Measurements from ENCODE around the gene TAF11L12.
"Not testable (repeated sequence)": the region's sequence is repeated elsewhere in the genome, so short reads cannot be mapped to it uniquely, and the experiment has no call there.

The TAF11L12 gene

DNA sequence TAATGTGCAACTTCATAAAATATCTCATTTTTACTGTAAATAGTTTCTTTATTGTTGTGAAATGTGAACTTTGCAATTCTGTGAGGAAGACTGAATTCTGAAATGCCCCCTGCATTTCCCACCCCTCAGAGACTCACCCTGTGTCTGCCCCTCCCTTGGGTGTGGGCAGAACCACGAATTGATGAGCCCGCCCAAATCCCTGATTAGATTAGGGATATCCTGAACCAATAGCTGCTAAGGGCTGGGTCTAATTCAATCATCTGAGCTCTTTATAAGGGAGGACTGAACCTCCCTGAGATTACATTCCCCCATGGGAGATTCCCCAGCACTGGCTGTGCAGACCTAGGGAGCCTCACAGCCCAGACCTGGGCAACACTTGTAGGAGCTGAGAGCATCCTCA lies at the start of gene TAF11L12:
TAF11L12 (plus strand) TSS at position 301 of the 400 bp plus-strand sequence.
- not testable (repeated sequence) for DNase-seq (ENCODE audit: low read depth)

DNA sequence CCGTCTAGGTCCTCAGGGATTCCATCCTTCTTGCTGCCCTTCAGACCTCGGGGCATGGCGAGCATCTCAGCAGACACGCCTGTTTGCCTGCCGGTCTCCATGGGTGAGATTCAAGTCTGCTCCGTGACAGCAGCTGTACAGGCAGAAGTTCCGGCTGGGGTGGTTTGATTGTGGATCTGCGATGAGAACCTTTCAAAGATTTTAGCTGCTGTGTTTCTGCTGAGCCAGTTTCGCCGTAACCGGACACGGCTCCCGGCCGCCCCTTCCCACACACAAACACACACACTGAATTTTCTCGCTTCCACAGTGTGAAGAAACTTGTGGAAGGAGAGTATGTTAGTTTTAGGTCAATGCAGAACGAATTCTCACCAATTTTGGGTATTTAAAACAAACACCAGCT lies 24.5 kb upstream of the TAF11L12 start, which contains the start of gene TAF11L7:
TAF11L7 (minus strand) TSS at position 101 of the 400 bp plus-strand sequence.
- DNase-seq (ENCODE audit: low read depth): not testable (repeated sequence)

DNA sequence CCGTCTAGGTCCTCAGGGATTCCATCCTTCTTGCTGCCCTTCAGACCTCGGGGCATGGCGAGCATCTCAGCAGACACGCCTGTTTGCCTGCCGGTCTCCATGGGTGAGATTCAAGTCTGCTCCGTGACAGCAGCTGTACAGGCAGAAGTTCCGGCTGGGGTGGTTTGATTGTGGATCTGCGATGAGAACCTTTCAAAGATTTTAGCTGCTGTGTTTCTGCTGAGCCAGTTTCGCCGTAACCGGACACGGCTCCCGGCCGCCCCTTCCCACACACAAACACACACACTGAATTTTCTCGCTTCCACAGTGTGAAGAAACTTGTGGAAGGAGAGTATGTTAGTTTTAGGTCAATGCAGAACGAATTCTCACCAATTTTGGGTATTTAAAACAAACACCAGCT lies 19.3 kb upstream of the TAF11L12 start, which contains the start of gene TAF11L8:
TAF11L8 (minus strand) TSS at position 101 of the 400 bp plus-strand sequence.
- DNase-seq (ENCODE audit: low read depth): not testable (repeated sequence)

DNA sequence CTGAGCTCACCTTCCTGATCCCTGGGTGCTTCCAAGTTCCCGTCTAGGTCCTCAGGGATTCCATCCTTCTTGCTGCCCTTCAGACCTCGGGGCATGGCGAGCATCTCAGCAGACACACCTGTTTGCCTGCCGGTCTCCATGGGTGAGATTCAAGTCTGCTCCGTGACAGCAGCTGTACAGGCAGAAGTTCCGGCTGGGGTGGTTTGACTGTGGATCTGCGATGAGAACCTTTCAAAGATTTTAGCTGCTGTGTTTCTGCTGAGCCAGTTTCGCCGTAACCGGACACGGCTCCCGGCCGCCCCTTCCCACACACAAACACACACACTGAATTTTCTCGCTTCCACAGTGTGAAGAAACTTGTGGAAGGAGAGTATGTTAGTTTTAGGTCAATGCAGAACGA lies 15.9 kb upstream of the TAF11L12 start, which contains the start of gene TAF11L9:
TAF11L9 (minus strand) TSS at position 140 of the 400 bp plus-strand sequence.
- not testable (repeated sequence) for DNase-seq (ENCODE audit: low read depth)

DNA sequence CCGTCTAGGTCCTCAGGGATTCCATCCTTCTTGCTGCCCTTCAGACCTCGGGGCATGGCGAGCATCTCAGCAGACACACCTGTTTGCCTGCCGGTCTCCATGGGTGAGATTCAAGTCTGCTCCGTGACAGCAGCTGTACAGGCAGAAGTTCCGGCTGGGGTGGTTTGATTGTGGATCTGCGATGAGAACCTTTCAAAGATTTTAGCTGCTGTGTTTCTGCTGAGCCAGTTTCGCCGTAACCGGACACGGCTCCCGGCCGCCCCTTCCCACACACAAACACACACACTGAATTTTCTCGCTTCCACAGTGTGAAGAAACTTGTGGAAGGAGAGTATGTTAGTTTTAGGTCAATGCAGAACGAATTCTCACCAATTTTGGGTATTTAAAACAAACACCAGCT lies 12.5 kb upstream of the TAF11L12 start, which contains the start of gene TAF11L10:
TAF11L10 (minus strand) TSS at position 101 of the 400 bp plus-strand sequence.
- not testable (repeated sequence) for DNase-seq (ENCODE audit: low read depth)

DNA sequence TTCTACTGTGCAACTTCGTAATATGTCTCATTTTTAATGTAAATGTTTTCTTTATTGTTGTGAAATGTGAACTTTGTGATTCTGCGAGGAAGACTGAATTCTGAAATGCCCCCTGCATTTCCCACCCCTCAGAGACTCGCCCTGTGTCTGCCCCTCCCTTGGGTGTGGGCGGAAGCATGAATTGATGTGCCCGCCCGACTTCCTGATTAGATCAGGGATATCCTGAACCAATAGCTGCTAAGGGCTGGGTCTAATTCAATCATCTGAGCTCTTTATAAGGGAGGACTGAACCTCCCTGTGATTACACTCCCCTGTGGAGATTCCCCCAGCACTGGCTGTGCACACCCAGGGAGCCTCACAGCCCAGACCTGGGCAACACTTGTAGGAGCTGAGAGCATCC lies 6.3 kb upstream of the TAF11L12 start, which contains the start of gene TAF11L11:
TAF11L11 (plus strand) TSS at position 304 of the 400 bp plus-strand sequence.
- DNase-seq (ENCODE audit: low read depth): not testable (repeated sequence)

DNA sequence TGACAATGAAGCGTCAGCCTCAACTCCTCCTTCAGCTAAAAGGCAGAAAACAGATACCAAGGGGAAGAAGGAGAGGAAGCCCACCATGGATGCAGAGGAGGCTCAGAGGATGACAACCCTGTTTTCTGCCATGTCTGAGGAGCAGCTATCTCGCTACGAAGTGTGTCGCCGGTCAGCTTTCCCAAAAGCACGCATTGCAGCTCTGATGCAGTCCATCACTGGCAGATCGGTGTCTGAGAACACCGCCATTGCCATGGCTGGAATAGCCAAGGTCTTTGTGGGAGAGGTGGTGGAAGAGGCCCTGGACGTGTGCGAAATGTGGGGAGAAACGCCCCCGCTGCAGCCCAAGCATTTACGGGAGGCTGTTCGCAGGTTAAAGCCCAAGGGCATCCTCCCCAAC lies 5.2 kb upstream of the TAF11L12 start:
- DNase-seq (ENCODE audit: low read depth): no peak

DNA sequence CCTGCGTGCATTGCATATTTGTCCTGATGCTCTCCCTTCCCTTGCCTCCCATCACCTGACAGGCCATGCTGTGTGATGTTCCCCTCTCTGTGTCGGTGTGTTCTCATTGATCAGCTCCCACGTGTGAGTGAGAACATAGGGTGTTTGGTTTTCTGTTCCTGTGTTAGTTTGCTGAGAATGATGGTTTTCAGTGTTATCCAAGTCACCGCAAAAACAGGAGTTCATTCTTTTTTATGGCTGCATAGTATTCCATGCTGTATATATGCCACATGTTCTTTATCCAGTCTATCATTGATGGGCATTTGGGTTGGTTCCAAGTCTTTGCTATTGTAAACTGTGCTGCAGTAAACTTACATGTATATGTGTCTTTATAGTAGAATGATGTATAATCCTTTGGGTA lies 2.7 kb upstream of the TAF11L12 start:
- DNase-seq (ENCODE audit: low read depth): not testable (repeated sequence)

DNA sequence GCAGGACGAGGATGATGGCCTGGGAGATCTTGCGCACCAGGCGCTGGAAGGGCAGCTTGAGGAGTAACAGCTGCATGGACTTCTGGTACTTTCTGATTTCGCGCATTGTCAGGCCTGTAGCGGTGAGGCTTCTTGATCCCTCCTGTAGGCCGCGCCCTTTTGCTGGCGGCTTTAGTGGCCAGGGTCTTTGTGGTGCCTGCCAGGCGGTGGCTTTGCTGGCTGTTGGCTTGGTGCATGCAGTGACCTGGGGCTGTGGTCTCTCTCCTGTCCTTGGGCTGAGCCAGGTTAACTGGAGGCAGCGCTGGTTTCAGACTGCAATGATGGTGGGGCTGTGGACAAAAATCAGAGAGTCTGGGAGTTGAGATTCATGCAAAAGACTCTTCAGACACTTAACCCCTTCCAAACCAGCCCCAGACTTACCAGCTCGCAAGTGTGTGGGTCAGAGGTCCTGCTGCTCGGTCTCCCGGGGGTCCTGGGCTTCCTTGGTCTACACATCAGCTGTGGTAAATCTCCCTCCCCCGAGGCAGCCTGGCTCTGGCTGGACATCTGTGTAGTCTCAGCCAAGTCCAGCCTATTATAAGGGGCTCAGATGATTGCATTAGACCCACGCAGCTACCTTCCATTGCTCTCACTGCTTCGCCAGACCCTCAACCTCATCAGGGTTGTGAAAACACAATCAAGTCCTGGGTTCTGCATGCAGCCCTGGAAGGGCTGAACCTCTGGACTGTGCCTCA lies 4.8 kb downstream of the TAF11L12 start:
- DNase-seq (ENCODE audit: low read depth): no peak

DNA sequence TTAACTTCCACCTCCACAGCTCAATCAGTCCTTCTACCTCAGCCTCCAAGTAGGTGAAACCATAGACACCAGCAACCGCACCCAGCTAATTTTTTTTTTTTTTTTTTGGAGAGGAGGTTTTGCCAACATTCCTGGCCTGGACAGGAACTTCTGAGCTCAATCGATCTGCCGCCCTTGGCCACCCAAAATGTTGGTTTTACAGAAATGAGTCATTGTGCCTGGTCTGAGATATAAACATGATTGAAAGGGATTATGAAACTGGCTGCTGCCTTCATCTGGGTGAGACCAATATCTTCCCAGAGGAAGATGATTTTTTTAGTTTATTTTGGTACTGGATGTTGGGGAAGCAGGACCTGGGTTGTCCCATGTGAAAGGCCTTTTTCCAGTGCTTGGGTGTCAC lies 9.2 kb downstream of the TAF11L12 start:
- DNase-seq (ENCODE audit: low read depth): no peak

DNA sequence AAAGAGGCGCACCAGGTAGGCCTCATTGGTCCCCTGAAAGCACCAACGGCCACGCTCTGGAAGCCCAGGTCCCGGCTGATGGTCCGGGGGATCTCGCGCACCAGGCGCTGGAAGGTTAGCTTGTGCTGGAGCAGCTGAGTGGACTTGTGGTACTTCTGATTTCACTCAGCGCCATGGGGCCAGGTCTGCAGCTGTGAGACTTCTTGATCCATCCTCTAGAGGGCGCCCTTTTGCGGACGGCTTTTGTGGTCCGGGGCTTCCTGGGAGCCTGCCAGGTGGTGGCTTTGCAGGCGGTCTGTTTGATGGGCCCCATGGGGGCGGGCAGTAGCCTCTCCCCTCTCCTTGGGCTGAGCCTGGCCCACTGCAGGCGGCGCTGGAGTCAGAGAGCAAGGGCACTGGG lies 10.4 kb downstream of the TAF11L12 start:
- DNase-seq (ENCODE audit: low read depth): no peak

DNA sequence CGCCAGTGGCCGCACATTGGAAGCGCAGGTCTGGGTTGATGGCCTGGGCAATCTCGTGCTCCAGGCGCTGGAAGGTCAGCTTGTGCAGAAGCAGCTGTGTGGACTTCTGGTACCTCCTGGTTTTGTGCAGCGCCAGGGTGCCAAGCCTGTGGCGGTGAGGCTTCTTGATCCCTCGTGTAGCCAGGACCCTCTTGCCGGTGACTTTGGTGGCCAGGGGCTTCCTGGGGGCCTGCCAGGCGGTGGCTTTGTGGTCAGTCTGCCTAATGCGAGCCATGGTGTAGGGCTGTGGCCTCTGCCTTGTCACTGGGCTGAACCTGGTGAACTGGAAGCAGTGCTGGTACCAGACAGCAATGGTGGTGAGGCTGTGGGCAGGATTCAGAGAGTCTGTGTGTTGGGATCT lies 15.5 kb downstream of the TAF11L12 start:
- DNase-seq (ENCODE audit: low read depth): no peak

DNA sequence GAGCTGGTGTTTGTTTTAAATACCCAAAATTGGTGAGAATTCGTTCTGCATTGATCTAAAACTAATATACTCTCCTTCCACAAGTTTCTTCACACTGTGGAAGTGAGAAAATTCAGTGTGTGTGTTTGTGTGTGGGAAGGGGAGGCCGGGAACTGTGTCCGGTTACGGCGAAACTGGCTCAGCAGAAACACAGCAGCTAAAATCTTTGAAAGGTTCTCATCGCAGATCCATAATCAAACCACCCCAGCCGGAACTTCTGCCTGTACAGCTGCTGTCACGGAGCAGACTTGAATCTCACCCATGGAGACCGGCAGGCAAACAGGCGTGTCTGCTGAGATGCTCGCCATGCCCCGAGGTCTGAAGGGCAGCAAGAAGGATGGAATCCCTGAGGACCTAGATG lies 21.6 kb downstream of the TAF11L12 start, which contains the start of gene TAF11L13:
TAF11L13 (plus strand) TSS at position 301 of the 400 bp plus-strand sequence.
- not testable (repeated sequence) for DNase-seq (ENCODE audit: low read depth)

DNA sequence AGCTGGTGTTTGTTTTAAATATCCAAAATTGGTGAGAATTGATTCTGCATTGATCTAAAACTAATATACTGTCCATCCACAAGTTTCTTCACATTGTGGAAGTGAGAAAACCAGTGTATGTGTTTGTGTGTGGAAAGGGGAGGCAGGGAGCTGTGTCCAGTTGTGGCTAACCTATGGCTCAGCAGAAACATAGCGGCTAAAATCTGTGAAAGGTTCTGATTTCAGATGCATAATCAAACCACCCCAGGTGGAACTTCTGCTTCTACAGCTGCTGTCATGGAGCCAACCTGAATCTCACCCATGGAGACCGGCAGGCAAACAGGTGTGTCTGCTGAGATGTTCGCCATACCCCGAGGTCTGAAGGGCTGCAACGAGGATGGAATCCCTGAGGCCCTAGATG lies 24.0 kb downstream of the TAF11L12 start, which contains the start of gene TAF11L14:
TAF11L14 (plus strand) TSS at position 301 of the 400 bp plus-strand sequence.
- DNase-seq (ENCODE audit: low read depth): no peak

DNA sequence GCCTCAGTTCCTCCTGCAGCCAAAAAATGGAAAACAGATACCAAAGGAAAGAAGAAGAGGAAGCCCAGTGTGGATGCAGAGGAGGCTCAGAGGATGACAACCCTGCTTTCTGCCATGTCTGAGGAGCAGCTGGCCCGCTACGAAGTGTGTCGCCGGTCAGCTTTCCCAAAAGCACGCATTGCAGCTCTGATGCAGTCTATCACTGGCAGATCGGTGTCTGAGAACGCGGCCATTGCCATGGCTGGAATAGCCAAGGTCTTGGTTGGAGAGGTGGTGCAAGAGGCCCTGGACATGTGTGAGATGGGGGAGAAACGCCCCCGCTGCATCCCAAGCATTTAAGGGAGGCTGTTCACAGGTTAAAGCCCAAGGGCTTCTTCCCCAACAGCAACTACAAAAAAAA lies 39.0 kb downstream of the TAF11L12 start:
- DNase-seq (ENCODE audit: low read depth): not testable (repeated sequence)

DNA sequence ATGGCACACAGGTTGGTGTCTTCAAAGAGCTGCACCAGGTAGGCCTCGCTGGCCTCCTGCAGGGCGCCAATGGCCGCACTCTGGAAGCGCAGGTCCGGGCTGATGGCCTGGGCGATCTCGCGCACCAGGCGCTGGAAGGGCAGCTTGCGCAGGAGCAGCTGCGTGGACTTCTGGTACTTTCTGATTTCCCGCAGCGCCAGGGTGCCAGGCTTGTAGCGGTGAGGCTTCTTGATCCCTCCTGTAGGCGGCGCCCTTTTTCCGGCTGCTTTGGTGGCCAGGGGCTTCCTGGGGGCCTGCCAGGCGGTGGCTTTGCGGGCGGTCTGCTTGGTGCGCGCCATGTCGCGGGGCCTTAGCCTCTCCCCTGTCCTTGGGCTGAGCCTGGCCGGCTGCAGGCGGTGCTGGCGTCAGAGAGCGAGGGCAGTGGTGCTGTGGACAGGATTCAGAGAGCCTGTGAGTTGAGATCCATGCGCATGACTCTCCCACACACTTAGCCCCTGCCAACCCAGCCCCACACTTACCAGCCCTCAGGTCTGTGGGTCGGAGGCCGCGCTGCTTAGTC lies 45.1 kb downstream of the TAF11L12 start:
- not testable (repeated sequence) for DNase-seq (ENCODE audit: low read depth)

DNA sequence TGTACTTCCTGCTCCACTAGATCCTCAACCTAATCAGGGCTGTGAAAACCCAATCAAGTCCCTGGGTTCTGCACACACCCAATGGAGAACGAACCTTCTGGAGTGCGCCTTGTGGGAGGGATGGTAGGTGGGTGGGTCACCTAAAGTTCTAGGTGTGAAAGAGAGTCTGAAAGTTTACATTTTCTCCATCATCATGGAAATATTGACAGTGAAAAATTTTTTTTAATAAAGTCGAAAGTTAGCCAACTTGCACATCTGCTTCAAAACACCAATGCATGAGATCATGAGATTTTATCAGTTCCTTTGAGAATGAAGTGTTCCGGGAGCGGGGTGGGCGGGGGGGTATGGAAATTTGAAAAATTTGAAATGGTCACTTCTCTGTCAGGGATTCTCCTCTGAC lies 45.7 kb downstream of the TAF11L12 start:
- DNase-seq (ENCODE audit: low read depth): no peak
